Ectodermal cell (in vitro differentiated cells): ENCODE data around the gene TUBB1. TPM values are rescaled to one million over a fixed set of nuclear protein-coding genes. Genes with fewer than 3 reads are reported as not detected.

Source experiments
- H3K27ac ChIP-seq: 2 replicates; pipeline ENCODE4 v1.7.0; 2013; ENCODE audit warnings: mild to moderate bottlenecking, low read depth, low read length; ENCODE audit not compliant: insufficient read depth, poor library complexity, severe bottlenecking
- H3K27me3 ChIP-seq: 2 replicates; pipeline ENCODE4 v1.7.0; 2013; ENCODE audit warnings: mild to moderate bottlenecking, low read length; ENCODE audit not compliant: insufficient read depth, control insufficient read depth, poor library complexity, severe bottlenecking
- H3K36me3 ChIP-seq: one replicate; pipeline ENCODE4 v1.7.0; 2013; ENCODE audit warnings: low read length; ENCODE audit not compliant: control insufficient read depth, insufficient read depth
- H3K4me1 ChIP-seq: one replicate; pipeline ENCODE4 v1.7.0; 2013; ENCODE audit warnings: low read length; ENCODE audit not compliant: control insufficient read depth, insufficient read depth
- H3K4me3 ChIP-seq: 2 replicates; pipeline ENCODE4 v1.7.0; 2013; ENCODE audit warnings: low read depth, low read length, control low read depth; ENCODE audit not compliant: insufficient read depth
- H3K9me3 ChIP-seq: 2 replicates; pipeline ENCODE4 v1.7.0; 2013; ENCODE audit warnings: mild to moderate bottlenecking, low read length, moderate library complexity; ENCODE audit not compliant: control insufficient read depth
- WGBS, 2 experiments: methylation state at CpG; one replicate each; pipeline ENCODE4 v1.1.7; 2013; ENCODE audit warnings: missing lambda C conversion rate in 2 of 2; 5-methylcytosine and 5-hydroxymethylcytosine counted together
- polyA plus RNA-seq, 4 experiments: library from polyadenylated mRNA; stranded (reverse); fragments of 50-300 nt; gene quantifications; one replicate each; pipeline ENCODE4 v1.2.3, GENCODE V29; 2013

Gene TUBB1
- not detected for polyA plus RNA-seq (2013, experiment 1 of 4)
- not detected for polyA plus RNA-seq (2013, experiment 2 of 4)
- polyA plus RNA-seq (2013, experiment 3 of 4) = not detected
- not detected for polyA plus RNA-seq (2013, experiment 4 of 4)

DNA sequence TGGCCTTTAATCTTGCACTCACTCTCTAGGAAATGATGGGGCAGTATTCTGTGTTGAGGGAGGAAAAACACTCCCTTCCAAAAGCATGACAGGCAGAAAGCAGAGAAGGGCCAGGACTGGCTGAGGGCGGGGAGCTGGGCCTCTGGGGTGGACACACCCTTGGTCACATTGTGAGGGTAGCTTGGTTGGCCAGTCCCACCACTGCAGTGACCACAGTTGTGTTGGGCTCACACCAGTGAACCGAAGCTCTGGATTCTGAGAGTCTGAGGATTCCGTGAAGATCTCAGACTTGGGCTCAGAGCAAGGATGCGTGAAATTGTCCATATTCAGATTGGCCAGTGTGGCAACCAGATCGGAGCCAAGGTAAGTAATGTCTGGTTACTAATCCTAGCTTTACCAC lies at the start of gene TUBB1:
TSS of gene TUBB1 (plus strand) at position 213 of the 400 bp plus-strand sequence. CDS start at position 307, 94 bp downstream.
- 92 to 95% methylated on average over 5 of the region's 5 CpGs for WGBS, 2 experiments
- no peaks in the 10 kb centered on the region for H3K9me3 ChIP-seq
- no peak within 1 kb of the TSS for H3K27ac ChIP-seq
- no peaks in the 10 kb centered on the region for H3K4me1 ChIP-seq
- no peak within 1 kb of the TSS for H3K4me3 ChIP-seq
- no peaks in the 10 kb centered on the region for H3K27me3 ChIP-seq
- peaks cover 8% of the 10 kb centered on the region for H3K36me3 ChIP-seq

DNA sequence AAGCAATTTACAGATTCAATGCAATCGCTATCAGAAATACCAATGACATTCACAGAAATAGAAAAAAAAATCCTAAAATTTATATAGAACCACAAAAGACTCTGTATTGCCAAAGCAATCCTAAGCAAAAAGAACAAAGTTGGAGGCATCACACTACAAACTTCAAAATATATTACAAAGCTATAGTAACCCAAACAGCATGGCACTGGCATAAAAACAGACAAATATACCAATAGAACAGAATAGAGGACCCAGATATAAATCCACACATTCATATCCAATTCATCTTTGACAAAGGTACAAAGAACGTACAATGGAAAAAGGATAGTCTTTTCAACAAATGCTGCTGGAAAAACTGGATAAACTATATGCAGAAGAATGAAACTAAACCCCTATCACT lies 49.8 kb upstream of the TUBB1 start:
- Histone ChIP-seq H3K27me3 (no peaks in the 10 kb centered on the region), H3K4me3 (no peak overlapping the region), H3K4me1 (no peaks in the 10 kb centered on the region), H3K9me3 (no peaks in the 10 kb centered on the region), H3K36me3 (no peaks in the 10 kb centered on the region), H3K27ac (no peak overlapping the region)
- WGBS, 2 experiments = 62 to 74% methylated on average over 2 of the region's 2 CpGs

- WGBS, 2 experiments = 83 to 94% methylated on average over 1 of the region's 1 CpG
- H3K36me3 ChIP-seq = no peaks in the 10 kb centered on the region
- H3K4me3 ChIP-seq = no peak overlapping the region
- H3K27me3 ChIP-seq = no peaks in the 10 kb centered on the region
- no peaks in the 10 kb centered on the region for H3K9me3 ChIP-seq
- H3K27ac ChIP-seq = no peak overlapping the region
- no peaks in the 10 kb centered on the region for H3K4me1 ChIP-seq
Observed at GRCh38 chr20:58970146-58970545, 49.1 kb upstream of the TUBB1 start.

GRCh38 chr20:58971429-58971828 lies 47.8 kb upstream of the TUBB1 start:
- no peaks in the 10 kb centered on the region for H3K4me1 ChIP-seq
- 79 to 83% methylated on average over 6 of the region's 6 CpGs for WGBS, 2 experiments

DNA sequence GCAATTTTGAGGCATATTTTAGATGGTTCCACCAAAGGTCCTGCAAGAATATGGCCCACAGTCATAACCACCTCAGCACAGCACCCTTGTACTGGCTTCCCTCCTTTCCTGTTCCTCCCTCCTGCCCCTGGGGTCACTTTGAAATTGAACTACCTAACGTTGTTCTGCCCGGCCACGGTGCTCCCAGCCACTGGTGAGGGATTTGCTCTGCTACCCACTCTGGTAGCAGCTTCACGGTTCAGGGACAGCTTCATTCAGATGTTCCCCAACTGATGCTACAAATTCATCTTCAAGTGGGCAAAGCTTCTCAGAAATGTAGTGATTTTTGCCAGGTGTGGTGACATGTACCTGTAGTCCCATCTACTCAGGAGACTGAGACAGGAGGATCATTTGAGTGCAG lies 46.0 kb upstream of the TUBB1 start:
- WGBS, 2 experiments = 87 to 90% methylated on average over 4 of the region's 4 CpGs
- H3K4me3 ChIP-seq = no peak overlapping the region

More at GRCh38 chr20:58971429-58971828, 47.8 kb upstream of the TUBB1 start:
- no peaks in the 10 kb centered on the region for H3K36me3 ChIP-seq
- H3K9me3 ChIP-seq = no peaks in the 10 kb centered on the region
- H3K4me3 ChIP-seq = no peak overlapping the region
- H3K27ac ChIP-seq = no peak overlapping the region
- H3K27me3 ChIP-seq = no peaks in the 10 kb centered on the region

GRCh38 chr20:58973866-58974265 lies 45.4 kb upstream of the TUBB1 start:
- no peaks in the 10 kb centered on the region for H3K4me1 ChIP-seq
- no peak overlapping the region for H3K4me3 ChIP-seq
- H3K9me3 ChIP-seq = no peaks in the 10 kb centered on the region
- no peaks in the 10 kb centered on the region for H3K27me3 ChIP-seq
- 90 to 96% methylated on average over 3 of the region's 3 CpGs for WGBS, 2 experiments
- H3K36me3 ChIP-seq = no peaks in the 10 kb centered on the region
- H3K27ac ChIP-seq = no peak overlapping the region

More for the DNA sequence above, 46.0 kb upstream of the TUBB1 start:
- no peaks in the 10 kb centered on the region for H3K4me1 ChIP-seq
- H3K27me3 ChIP-seq = no peaks in the 10 kb centered on the region
- H3K36me3 ChIP-seq = no peaks in the 10 kb centered on the region
- no peak overlapping the region for H3K27ac ChIP-seq
- no peaks in the 10 kb centered on the region for H3K9me3 ChIP-seq

- Histone ChIP-seq H3K4me3 (no peak overlapping the region), H3K27me3 (no peaks in the 10 kb centered on the region), H3K4me1 (no peaks in the 10 kb centered on the region), H3K27ac (no peak overlapping the region), H3K36me3 (no peaks in the 10 kb centered on the region), H3K9me3 (no peaks in the 10 kb centered on the region)
- WGBS, 2 experiments = 70 to 90% methylated on average over 1 of the region's 1 CpG
Observed at GRCh38 chr20:58975353-58975752, 43.9 kb upstream of the TUBB1 start.

DNA sequence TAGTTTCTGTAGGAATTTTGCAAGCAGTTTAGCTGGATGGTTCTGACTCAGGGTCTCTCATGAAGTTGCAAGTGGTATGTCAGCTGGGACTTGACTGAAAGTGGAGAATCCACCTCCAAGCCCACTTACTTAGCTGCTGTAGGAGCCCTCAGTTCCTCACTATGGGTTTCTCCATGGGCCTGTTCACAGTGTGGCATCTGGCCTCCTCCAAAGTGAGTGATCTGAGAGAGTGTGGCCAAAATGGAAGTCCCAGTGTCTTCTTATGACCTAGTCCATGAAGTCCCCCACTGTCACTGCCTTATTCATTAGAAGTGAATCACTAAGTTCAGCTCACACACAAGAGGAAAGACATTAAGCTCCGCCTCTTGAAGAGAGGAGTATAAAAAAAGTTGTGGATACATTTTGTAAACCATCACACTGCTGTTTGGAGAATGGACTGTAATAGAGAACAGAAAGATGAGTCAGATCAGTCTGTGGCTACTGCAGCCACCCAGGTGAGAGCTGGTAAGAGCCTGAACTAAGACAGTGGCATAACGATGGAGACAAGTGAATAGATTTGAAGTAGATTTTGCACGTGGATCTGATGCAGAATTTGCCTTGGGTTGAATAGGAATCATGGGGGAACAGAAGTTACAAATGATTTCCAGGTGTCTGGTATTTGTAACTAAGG lies 43.0 kb upstream of the TUBB1 start:
- Histone ChIP-seq H3K4me3 (no peak overlapping the region), H3K9me3 (no peaks in the 10 kb centered on the region), H3K4me1 (no peaks in the 10 kb centered on the region), H3K36me3 (no peaks in the 10 kb centered on the region), H3K27ac (no peak overlapping the region), H3K27me3 (no peaks in the 10 kb centered on the region)
- 87 to 96% methylated on average over 3 of the region's 3 CpGs for WGBS, 2 experiments

DNA sequence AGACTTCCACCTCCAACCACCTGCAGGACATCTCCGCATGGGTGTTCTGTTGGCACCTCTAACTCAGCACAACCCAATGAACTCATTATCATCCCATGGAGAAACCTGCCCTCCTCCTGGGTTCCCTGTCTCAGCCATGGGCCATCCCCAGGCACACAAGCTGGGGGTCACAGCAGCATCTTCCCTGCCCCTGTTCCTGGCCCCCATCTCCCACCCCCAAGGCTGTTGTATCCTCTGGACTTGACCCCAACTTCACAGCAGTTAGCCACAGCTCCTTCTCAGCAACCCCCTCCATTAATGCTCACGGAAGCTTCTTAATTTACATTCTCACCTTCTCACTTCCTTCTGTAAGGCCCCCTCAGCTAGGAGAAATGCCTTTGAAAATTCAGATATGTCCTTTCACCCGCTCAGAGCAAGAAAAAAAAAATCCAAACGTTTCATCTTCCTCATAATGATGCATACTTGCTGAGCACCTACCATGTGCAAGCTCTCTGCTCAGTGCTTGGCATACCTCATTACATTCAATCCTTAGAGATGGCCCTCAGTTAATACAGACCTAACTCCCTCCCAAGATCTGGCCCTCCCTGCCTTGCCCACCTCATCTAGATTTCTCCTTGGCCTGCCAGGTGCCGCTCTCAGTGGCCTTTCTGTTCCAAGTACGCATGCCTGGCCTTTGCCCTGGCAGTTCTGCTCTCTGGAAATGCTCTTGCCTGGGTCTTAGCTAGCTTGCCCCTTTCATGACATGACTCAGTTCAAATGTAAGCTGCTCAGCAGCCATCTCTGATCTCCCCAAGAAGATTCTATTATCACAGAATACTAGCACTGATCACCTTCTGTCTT lies 40.7 kb upstream of the TUBB1 start:
- H3K4me1 ChIP-seq = no peaks in the 10 kb centered on the region
- no peaks in the 10 kb centered on the region for H3K27me3 ChIP-seq
- WGBS, 2 experiments = 69 to 71% methylated on average over 6 of the region's 6 CpGs
- no peaks in the 10 kb centered on the region for H3K9me3 ChIP-seq
- no peak overlapping the region for H3K27ac ChIP-seq
- H3K4me3 ChIP-seq = no peak overlapping the region
- no peaks in the 10 kb centered on the region for H3K36me3 ChIP-seq
